Stimulated activated CD4-positive, alpha-beta T cell treated with anti-CD3 and anti-CD28 coated beads, Interleukin-15, amount 100 ng/mL, for 48 hours (primary cell): ENCODE measurements around the gene GRHL1.

Experiments used
- DNase-seq, 2 donors: peaks; one replicate each; pipeline ENCODE4 v3.0.0-alpha.2; 2020; ENCODE audit warnings: low read depth in 2 of 2

Gene GRHL1

DNA sequence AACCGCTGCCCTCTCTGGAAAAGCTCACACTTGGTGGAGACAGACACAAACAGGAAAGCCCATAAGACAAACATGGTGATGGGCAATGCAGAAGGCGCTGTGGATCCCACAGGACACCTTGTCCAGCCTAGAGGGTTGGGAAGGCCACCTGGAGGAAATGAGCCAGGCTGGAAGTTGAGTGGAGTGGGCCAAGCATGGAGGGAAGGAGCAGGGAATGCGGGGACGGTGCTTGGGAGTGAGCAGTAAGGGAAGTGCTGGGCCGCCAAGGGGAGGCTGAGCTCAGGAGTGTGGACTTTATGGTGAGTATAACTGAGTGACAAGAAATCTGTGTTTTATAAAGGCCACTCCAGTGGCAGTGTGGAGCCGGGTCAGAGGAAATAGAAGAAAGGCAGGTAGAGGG is 2.8 kb upstream of the GRHL1 start:
- no peak for DNase-seq

DNA sequence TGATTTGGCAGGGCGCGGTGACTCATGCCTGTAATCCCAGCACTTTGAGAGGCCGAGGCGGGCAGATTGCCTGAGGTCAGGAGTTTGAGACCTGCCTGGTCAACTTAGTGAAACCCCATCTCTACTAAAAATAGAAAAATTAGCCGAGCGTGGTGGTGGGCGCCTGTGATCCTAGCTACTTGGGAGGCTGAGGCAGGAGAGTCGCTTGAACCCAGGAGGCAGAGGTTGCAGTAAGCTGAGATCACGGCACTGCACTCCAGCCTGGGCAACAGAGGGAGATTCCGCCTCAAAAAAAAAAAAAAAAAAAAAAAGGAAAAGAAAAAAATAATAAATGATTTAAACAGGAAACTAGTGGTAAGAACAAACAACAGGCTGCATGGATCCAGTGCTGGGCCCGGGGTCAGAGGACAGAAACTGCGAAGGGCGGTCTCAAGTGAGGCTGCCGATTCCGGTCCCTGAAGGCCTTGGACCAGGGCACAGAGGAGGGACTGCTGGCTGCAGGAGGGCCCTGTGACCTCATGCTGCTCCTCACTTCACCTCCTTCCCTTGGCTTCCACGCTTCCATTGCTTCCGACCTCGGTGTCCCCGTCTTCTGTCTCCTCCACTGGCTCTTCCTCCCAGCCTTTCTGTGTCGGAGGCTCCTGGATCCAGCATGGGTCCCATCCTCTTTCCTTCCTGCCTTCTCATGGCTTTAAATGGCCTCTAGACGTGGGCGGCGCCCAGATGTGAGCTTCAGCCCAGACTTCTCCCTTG is 2.1 kb upstream of the GRHL1 start:
- DNase-seq = no peak

DNA sequence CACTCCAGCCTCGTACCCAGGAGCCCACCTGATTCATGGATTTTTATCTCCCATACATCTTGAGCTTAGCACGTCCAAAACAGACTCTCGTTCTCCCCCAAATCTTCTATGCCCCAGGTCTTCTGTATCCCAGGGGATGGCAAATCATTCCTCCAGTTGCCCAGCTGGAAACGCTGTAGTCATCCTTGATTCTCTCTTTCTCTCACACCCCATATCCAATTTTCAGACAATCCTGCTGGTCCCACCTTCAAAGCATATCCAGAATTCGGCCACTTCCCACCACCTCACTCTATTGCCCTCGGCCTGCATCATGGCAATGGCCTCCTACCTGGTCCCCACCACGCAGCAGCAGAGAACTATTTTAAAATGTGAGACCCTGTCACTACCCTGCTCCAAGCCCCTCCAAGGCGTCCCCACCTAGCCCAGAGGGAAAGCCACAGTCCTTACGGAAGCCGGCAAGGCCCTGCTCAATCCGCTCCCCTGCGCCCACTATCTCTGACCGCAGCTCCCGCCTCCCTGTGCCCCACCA is 1.4 kb upstream of the GRHL1 start:
- DNase-seq = no peak

DNA sequence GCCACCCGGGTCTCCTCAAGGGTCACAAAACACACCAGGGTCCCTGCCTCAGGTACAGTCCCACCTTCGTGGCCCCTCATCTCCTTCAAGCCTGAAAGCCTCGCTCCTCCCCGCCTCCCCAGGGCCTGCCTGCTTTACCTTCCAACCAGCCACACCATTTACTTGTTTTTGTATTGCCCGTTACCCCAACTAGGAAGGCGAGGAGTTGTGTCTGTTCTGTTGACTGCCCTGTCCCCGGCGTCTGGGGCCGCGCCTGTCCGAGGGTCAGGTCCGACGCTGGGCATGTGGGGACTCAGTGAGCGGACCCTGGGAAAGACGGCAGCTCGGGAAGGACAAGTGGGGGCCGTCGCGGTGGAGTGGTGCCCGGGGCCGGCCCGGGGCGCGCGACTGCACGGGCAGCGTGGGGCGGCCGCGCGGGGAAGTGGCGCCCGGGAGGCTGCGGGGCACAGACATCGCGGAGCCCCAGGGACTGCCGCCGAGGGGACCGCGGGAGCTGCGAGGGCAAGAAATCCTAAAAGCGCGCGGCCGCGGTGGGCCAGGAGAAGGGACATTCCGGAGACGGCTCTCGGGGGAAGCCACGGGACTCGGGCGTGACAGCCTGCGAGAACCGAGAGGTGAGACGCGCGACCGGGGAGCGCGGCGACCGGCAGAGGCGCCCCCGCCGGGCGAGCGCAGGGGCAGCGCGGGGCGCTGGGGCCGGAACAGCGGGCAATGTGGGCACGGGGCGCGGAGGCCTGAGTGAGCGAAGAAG is 797 bp upstream of the GRHL1 start:
- no peak for DNase-seq

DNA sequence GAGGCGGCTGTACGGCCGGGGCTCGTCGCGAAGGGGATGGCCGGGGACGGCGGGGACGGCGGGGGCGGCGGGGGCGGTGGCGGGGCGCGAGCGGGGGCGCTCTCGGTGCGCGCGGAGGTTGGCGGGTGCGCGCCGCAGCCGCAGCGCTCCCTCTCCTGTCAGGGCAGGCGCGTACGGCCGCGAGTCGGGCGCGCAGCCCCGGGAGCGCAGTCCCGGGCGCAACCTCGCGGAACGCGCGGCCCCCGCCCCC is 296 bp upstream of the GRHL1 start:
- DNase-seq = no peak

DNA sequence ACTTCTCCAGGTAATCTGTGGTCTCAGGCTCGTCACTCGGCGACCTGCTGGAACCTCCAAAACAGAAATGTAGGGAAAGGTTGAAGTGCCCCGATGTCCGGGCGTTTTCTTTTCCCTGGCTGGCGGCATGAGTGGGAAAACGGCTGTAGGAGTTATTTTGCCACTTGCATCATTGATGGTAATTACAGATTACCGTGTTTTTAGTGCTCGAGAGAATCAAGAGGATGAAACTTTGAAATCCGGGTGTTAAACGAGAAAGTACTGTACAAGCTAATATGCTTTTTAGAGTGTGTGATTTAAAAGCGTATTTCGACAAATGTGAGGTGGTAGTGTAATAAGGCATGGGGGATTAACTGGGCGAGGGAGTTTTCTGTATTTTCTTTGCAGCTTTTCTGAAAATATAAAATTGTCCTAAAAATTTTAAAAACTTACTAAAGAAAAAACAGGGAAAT is 819 bp downstream of the GRHL1 start:
- DNase-seq = no peak

DNA sequence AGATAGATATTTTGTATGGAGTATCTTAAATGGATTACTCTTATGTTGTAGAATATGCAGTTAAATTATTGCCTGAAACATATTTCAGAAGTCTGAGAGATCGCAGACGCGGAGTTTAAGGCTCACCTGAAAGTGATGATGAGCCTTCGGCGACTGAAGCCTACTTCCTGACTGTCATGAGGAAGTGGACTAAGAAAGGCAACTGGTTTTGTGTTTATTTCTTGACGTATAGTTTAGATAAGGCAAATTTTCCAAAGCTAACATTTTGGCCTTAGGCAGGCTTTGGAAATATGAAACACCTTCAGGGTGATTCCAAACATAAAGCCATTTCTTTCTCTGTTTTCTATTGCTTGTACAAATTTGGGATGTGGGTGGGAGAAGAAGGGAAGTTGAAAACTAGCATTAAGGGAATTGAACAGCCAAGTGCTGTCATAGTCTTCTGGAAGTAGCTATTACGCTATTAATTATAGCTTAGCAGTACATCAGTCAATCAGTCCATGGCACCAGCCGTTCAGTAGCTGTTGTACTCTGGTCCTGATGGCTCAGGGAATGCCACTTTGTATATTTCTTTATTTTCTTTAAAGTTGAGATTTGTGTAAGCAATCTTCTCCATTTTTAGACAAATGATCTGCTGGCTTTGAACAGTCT is 1.5 kb downstream of the GRHL1 start:
- DNase-seq = no peak

DNA sequence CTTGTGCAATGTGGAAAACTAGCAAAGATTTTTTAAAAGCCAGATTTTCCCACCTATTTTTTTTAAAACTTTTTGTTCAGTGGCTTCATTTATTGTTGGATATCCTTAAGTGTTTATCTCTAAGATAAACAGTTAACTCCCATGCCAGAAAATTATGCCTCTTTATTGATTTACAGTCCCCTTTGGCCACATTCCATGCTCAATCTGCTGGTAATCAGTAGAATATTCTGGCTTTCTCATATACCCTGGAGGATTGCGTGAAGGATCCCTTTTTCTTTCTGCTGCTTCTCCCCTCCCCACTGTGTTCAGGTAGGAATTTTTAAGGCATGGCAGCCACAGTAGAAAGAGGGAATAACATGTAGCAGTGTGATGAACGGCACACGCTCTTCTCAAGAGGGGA is 2.6 kb downstream of the GRHL1 start:
- no peak for DNase-seq

DNA sequence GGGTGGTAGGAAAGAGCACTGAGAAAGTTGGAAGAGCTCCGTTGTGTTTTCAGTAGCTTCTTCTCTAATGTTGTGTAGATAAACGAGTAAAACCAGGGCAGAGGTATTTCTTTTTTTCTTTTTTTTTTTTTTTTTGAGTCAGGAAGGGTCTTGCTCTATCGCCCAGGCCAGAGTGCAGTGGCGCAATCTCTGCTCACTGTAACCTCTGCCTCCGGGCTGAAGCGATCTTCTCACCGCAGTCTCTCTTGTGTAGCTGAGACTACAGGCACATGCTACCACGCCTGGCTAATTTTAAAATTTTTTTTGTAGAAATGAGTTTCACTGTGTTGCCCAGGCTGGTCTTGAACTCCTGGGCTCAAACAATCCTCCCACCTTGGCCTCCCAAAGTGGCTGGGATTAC is 6.6 kb downstream of the GRHL1 start:
- no peak for DNase-seq

DNA sequence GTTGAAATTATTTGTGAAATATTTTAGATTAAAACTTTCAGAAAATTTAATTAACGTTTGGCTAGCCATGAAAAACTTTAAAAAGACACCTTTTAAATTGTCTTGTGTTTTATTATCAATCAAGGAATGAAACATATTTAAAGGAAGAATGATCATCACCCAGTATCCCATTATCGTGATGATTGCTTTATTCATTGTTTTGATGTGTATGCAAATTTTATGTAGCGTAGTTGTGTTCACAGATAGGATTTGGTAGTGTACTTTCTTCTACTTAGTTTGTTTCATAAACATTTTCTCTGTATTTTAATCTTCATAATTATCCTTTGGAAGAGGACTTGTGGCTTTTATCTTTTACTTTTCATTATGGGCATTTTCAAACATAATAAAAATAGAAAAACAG is 7.8 kb downstream of the GRHL1 start:
- DNase-seq = no peak

DNA sequence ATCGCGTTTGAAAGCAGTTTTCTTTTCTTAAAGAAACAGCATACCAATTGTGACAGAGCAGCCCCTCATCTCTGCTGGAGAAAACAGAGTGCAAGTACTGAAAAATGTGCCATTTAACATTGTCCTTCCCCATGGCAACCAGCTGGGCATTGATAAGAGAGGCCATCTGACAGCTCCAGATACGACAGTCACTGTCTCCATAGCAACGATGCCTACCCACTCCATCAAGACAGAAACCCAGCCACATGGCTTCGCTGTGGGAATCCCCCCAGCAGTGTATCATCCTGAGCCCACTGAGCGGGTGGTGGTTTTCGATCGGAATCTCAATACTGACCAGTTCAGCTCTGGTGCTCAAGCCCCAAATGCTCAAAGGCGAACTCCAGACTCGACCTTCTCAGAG is 9.5 kb downstream of the GRHL1 start:
- no peak for DNase-seq

DNA sequence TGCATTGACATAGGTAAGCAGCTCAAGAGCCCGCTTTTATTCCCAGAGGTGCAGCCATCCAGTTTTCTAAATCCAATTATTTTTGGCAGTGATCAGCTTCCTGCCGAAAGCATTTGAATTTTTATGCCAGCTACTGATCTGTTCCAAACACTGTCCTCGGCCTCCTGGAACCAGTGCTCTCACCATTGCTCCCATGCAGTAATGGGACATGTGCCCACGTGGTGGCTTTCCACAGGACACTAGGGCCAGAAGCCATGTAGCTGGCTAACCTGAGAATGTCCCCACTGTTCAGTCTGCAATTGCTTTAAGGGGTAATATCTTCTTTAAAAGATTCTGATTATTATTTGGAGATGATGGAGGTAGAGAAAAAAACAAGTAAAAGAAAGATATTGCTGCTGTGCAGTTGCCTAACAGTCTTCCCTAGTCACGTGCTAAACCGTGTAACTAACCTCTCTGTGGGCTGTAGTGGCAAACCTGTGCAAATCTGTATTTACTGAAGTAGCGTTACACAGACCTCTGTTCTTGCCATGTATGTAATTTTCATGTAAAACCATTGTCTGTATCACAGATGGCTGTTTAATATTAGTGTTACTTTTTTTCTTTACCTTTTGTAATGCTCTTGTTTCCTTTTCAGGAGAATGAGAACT is 13.0 kb downstream of the GRHL1 start:
- DNase-seq = no peak

DNA sequence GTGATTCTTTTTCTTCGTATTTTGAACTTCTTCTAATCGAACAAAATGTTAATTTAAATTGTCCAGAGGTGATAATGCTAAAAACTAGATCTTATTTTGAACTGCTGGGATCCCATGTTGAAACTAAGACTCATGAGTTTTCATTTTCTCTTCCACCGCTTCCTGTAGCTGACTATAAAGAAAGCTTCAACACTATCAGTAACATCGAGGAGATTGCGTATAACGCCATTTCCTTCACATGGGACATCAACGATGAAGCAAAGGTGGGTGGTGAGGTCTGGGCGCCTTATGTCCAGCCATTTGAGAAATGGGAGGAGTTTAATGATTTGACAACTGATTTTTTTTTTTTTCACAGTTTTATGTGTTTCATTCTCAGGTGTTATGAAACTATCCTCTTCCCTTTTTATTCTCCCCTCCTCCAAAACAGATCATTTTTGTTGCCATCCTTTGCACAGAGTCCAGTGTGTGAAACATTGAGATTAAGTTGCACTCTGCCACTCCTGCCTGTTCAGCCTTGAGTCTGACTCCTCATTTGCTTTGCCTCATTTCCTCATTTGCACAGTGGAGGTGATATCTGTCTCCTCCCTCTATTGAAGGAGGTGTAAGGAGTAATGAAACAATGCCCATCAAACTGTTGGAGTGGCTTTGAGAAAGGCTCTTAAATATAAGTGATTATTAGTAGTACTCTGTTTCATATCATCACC is 13.8 kb downstream of the GRHL1 start:
- DNase-seq = no peak

DNA sequence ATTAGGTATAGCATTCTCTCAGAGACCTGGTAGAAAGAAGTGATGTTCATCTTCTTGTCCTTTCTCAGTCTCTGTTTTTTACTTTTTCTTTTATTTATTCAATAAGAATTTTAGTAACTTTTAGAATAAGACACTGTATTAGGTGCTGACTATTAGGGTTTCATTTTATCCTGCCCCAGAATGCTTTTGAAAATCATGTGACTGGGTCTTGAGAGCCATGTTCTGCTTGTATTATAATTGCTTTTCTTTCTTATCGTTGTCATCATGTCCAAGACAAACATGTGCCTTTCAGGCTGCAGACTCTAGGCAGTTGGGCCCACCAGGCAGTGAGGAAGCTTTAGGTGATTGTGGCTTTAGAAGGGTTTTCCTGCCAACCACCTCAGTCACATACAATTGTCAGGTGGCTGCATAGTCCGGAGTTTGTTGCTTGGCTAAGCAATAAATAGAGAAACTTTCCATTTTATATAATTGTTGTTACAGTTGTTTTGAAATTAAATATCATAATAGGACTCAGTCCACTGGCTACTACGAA is 15.1 kb downstream of the GRHL1 start:
- DNase-seq = no peak

DNA sequence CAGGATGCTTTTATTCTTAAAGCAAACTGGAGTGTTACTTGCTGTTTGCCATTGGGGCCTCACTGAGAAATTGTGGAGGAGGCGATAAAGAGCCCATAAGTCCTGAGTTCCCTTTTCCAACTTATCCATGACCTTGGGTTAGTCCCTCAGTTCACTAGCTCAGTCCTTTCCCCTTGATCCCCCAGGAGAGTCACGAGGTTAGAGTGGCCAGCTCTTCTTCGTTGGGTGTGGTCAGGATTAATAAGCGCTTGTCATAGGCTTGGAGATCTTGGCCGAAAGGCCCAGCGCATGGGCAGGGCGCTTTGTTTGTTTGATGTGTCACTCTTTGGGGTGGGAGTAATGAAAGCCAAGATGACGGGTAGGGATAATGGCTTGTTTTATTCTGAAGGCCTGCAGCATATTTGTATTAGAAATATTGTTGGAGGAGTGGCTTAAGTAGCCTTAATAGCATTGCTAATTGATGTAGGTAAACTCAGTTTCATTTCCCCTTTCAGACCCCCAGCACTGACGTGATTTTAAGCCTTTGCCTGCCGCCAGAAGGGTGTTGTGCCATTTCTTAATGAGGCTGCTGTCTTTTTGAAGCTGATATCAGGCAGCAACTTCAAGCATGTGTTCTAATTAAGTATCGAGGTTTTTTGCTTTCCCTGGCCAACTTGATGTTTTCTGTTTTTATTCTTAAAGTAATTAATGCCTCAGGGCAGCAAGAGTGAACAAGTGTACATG is 15.7 kb downstream of the GRHL1 start:
- no peak for DNase-seq

DNA sequence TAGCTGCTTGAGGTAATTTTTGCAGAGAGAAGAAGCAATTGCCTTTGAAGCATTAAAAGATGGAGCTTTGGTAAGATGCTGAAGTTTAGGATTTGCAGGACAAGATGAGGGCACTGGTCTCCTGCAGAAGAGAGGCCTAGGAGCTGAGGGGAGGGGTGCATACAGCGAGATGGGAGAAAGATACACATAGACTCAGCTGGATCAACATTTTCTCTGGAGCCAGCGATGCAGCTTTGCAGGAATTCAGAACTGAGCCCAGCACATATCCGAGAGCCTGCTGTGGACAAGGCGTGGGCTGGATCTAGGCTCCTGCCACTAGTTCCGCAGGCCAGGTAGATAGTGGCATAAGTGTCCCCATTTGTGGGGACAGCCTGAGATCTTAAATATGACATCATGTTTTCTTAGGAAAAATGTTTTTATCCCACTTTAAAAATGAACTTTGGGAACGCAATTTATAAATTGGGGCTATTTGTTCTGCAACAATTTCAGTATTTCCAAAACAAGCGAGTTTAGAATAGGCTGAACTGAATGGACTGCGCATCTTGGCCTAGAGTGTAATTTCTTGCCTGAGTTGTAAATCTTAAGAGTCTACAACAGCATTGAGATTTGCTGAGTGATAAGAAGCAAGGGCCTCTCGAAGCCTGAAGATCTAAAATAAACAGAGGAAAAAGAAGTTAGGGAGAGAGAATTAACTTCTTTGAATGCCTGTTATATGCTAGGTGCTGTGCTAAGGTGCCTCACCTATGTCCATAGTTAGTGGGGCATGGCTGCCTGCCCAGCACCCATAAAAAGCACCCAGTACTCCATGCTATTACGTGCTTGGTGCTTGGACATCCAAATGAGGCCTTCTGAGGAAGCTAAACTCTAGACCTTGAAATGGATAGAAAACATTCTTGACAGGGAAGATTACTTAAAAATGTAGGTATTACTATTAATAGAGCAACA is 17.3 kb downstream of the GRHL1 start:
- no peak for DNase-seq

DNA sequence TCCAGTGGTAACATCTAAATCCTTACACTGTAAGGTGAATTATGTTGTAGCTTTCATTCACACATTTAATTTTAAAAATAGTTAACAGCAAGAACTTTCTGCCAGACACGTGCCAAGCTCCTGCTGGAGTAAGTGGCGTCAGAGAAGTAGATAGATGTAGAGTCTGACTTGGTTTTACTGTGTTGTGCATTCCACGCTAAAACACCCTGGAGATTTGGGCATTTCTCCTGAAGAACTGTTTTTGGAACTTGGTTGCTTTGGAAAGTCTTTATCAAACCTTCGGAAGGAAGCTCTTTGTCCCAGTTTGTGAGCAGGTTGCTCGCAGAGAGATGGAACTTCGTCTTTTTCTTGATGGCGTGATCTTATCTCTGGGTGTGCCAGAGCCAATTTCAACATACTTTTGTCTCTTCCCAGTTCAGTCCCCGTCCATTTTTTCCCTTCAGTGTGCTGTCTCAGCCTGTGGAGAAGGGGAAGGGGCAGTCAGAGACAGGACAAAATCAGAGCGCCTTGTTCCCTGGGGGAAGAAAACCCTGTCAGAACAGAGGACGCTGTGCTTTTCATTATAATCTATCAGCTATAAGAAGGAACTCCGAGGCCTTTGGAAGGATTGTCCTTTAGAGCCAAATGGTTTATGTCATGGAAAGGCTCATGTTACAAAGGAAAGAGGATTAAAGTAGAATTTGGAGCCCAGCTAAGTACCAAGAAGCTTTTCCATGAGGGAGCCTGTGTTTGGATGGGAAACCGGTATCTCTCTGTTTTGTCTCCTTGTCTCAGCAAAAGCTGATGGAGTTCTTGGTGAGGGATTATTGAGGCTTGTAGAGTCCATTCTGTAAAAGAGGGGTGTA is 18.9 kb downstream of the GRHL1 start:
- DNase-seq = no peak

DNA sequence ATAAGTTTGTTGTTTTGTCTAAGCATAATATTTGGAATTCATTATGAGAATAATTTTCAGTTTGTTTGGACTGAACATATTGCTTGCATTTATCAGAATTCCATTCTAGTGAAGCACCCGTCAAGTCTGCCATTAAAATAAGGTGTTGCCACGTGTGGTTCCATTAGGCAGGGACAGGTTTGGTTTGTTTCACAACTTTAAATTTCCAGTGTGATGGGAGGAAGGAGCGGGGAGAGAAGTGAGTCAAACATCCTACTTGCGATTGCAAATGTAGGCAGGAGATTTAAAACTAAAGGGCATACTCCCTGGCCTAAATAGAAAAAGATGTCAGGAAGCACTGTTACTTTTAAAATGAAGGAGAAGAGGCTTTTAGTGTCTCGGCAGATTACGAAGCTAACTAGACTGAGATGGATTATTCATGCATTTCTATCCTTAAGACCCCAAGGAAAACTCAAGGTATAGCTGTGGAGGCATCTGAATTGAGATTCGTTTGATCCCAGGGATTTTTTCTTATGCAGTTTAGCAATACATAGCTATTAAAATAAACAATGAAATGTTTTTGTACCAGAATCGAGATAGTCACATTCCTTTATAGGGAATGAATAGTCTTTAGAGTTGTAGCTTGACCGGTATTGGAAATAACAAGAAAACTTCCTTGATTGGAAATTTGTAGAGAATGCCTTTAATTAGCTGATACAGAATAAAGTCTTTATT is 19.8 kb downstream of the GRHL1 start:
- no peak for DNase-seq
